GM18909 (cell line): ENCODE results near the gene ARMH3.

Source experiments
- ATAC-seq: cut with Tn5 transposase; IDR thresholded peaks from one replicate; pipeline ENCODE4 v1.9.1; 2021; ENCODE audit warnings: mild to moderate bottlenecking; ENCODE audit not compliant: unreplicated experiment, poor library complexity

Gene ARMH3

DNA sequence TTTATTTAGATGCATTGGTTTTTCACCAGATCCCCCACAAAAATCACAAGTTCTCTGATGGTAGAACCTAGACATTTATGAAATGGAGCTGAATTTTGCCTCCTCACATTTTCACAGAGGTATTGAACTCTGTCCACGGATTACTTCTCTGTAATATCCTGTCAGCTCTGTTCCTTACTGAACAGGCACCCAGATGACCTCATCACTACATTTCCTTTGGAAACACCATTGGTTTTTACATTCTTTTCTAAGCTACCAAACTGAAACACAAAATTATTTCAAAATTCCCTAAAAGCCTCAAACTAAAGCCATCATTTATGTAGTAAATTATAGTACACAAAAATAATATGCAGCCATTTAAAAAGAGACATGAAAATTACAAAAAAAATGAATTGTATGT is 114.1 kb downstream of the ARMH3 start:
- ATAC-seq = no peak

DNA sequence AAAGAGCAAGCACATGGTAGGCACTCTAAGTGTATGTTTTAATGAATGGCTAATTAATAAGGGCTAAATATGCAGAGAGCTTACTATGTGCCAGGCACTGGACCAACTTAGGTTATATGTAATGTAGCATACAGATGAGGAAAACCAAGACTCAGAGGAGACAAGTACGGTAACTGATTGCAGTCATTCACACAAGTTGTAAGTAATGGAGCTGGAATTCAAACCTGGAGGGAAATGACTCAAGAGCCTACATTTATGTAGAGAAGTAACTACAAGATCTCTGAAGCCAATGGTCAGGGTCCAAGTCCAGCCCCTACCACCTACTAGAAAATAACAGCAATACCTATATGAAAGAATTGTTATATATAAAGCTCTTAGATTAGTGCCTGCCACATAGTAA is 115.1 kb downstream of the ARMH3 start:
- ATAC-seq = no peak

DNA sequence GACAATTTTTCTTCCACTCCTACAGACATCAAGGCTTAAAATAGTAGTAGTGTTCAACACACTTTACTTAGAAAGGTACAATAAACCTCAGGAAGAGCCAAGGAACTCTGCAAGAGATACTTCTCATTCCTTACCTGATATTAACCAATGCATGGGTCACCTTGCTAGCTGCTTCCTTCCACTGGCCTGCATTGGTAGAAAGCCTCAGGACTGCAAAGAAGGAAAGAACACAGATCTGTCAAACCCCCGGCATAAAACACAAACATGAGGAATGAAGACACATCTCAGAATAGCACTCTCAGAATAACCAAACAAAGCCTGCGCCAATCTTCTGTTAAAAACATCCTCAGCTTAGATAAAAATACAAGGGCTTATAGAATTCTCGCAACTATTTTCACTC is 116.2 kb downstream of the ARMH3 start:
- no peak for ATAC-seq

DNA sequence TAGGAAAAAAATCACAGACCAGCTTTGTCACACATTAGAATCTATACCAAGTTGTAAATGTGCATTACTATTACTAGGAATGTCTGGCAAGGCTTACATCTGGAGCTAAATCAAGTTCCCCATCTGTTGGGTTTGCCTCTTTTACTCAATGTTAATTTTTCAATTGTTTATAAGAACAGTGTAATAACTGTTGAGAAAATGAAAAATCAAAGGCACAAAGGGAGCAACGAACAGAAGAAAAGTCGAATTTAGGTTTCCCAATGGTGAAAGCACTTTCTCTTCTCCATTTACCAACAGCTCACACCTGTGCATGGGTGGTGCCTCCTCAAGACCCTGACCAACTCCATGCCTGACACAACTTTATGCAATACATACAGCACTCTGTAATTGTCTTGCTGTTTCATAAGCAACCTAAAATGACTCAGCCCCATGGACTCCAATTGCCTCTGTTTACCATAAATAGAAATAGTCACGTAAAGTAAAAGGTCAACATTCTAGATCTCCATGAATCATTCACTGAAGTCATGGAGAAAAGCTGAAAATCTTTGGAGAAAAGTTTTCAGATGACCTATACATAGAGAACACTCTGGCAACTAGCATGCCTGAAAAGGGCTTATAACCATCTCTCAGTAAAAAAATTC is 116.8 kb downstream of the ARMH3 start:
- no peak for ATAC-seq

DNA sequence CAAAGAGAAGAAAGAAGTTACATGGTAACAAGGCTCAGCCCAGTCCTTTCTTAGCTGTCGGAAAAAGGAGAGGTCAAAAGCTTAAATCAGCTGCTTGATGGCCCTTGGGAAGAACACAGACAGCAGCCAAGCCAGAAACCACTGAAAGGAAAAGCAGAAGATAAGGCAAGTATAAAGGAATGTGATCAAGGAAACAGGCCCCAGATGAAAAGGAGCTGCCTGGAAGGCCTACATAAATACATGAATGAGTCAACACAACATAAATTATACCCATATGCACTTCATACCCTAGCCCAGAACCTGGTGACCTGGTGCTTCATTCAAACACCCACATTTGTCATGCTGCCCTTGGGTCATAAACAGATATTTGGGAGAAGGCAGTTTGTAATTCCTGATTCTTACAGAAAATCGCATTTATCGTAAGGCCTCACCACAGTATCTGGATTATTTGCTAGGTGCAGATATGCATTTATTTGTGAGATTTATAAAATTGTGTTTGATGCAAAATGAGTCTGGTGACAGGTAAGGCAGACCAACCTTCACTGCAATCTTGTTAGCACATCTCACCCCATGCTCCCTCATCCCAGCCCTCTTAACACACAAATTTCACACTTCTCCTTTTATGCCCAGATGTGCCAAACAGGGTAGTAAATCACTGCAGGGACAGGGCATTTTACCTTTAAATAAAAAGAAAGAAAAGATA is 117.5 kb downstream of the ARMH3 start:
- no peak for ATAC-seq

DNA sequence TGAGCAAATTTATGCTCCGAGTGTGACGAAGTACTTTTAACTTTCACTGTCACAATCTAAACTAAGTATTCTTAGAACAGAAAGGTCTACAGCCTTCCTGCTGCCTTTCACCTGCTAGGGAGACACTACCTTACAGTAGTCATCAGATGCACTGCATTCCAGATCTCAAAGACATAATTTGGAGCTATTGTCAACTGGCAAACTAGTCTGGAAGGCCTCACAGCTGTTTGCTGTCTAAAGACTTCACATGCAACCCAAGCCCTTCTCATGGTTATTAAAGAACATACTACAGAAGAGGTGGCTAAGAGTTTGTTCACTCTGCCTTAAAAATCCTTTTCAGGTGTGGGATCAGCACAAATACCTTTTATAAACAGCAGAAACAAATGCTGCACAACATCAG is 120.5 kb downstream of the ARMH3 start:
- no peak for ATAC-seq

DNA sequence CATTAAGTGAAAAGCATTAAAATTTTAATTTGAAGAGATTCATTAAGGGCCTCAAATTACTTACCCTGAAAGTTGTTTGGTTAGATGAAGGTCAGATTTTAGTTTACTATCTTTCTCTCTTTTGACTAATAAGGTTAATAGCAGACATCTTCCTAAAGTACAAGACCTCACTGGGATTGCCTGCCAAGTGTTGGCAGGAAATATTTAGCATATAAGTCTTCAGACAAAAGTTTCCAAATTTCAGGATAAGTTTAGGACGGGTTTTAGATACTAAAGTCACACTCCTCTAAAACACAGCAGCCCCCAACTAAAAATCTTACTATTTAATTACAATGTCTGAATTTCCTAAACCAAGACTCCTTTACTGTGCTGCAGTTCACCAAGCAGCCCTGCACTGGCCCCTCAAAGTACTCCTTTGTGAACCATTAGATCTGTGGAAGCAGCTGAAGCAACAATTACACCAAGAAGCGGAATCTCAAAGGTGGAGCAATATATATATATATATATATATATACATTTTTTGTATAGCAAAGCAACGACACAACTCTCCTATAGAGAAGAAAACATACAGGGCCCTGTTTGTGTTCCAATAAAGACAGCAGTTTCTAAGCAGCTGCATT is 121.2 kb downstream of the ARMH3 start:
- no peak for ATAC-seq

DNA sequence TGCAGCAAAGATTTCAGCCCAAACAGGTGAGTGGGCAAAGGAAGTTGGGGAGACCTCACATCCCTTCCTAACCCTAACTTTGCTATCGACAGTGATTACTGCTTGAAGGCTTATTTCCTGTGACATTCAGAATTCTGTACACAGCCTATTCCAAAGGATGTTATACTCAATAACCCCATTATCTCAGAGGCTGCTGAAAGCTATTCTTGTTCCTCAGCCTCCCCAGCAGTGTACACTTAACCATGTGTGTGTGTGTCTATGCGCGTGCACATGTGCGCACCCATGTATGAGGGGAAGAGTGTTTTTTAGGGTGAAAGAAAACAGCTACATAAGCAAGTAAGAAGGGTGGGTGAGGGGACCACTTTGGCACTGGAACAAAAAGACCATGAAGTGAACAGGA is 122.0 kb downstream of the ARMH3 start:
- no peak for ATAC-seq

DNA sequence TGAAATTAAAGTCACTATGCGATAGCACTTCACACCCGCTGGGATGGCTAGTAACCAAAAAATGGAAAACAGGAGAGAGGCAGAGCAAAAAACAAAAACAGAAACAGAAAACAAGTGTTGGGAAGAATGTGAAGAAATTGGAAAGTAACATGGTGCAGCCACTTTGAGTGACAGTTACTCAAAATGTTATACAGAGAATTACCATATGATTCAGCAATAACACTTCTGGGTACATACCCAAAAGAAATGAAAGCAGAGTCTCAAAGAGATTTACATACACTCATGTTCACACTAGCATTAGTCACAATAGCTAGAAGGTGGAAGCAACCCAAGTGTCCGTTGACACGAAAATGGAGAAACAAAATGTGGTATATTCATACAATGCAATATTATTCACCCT is 123.8 kb downstream of the ARMH3 start:
- no peak for ATAC-seq

DNA sequence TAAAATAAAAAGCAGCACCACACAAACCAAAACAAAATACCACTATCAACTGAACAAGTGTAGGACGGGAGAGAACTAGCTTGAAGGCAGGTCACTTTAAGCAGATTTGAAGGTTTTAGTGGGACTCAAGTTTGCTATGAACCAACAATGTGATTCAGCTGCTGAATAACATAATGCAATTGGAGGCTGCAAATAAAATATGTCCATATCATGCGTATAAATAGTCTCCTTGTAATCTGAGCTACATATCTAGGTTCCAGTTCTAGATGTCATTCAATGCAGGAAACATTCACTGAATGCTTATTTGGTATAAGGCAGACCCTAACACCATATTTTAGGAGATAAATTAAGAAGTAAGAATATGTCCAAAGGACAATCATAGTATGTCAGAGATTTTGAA is 130.9 kb downstream of the ARMH3 start:
- ATAC-seq = no peak

DNA sequence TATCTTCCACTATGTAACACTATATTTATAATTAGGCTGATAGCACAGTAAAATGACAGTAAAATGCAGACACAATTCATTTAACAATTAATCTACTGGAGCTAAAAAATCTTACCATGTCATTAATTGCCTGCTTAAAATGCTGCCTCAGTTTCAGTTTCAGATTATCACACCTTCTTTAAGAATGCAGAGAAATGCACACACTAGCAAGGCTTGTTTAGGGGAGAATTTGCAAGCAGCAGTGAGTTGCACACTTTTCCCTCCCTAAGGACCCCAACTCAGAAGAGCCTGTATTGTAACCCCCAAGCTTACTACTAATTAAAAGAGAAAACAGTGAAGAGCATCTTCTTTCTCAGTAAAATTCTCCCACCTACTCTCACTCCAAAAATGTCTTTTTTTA is 132.7 kb downstream of the ARMH3 start:
- ATAC-seq = no peak

DNA sequence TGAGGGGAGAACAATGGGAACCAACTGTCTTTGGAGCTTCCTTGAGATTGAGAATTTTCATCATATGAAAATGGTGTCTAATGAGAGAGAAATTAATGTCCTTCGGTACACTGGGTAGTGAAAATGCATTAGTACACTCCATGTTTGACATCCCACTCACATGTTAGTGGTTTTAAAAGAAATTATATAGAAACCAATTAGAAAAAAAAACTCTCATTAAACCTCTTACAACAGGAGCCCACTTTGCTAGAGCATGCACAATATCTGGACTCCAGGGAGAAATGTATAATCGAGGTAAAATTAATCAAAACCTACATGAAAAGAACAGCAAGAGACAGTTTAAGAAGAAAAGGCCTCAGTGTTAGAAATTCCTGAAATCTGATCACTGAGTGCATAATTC is 133.1 kb downstream of the ARMH3 start:
- ATAC-seq = no peak

DNA sequence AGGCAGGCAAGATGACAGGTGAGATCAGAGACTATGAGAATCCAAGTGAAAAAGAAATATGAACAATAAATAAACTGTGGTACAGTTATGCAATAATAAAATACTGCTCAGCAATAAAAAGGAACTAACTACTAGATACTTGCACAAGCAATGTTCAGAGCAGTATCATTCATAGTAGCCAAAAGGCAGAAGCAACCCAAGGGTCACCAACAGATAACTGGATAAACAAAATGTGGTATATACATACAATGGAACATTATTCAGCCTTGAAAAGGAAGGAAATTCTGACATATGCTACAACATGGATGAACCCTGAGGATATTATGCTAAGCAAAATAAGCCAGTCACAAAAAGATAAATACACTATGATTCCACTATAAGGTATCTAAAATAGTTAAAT is 135.4 kb downstream of the ARMH3 start:
- ATAC-seq = no peak

DNA sequence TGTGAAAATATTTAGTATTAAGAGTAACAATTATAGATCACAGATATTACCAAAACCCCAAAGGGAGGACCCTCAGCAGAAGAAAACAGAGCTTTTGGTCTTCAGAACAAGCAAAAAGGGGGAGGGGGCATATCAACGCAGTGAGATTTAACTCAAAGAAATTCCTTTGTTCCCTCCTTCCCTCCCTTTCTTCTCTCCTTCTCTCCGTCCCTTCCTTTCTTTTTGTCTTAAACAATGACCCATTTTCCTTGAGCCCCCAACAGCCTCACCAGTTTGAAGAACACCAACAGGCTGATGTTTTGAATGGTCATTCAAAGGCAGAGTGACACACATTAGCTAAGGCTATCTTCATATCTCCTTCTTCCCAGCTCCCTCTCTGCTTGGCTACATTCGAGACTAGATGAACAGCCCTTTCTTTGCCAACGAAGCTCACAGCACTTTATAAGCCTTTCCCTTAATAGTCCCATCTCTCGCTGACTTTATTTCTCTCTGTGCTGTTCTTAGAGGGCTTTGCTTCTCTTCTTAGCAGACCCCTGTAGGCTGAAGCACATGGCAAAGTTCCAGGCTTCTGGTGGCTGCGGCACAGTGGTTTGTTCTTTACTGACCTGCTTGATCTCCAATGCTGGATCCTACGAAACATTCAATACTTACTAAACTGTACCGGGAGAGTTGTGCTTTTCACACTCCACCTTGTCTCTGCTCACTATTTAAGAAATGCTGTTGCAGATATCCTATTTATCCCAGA is 136.8 kb downstream of the ARMH3 start:
- no peak for ATAC-seq

DNA sequence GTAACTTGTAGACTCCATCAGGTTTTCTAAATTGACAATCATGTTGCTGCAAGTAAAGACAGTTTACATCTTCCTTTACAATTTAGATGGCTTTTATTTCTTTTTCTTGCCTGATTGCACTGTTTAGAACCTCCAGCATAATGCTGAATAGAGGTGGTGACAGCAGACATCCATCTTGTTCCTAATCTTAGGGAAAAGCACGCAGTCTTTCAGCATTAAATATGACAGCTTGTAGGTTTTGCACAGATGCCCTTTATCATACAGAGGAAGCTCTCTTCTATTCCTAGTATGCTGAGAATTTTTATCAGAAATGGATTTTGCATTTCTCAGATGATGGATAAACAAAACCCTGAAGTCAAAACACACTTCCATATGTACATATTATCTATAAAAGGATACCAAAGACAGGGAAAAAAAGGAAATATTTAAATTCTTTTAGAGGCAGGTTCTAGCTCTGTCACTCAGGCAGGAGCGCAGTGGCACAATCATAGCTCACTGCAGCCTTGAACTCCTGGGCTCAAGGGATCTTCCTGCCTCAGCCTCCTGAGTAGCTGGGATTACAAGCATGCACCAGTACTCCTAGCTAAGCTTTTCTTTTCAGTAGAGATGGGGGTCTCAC is 143.3 kb downstream of the ARMH3 start:
- no peak for ATAC-seq

DNA sequence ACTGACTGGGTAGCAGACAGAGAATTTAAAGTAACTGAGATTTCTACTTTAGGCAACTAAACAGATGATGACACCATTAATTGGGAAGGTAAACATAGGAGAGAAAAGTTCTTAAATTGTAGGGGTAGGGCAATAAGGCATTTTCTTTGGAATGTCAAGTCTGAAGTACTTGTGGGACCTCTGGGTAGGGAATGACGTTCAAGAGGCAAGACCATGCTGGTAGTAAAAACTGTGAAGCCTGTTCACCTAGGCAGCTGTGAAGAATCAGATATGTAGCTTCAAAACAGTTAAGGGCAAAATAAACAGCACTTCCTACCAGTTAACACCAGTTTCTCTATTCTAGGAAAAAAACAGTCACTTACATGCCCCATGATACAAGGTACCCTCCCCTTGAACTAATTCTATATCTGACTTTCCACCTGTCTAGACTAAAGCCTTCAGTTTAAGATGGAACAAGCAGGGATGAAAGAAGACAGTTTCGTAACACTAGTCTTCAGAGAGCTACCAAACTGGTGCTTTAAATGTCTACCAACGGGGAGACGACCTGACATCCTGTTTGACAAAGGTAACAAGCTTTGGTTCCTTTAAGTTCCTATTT is 149.3 kb downstream of the ARMH3 start:
- ATAC-seq = no peak

DNA sequence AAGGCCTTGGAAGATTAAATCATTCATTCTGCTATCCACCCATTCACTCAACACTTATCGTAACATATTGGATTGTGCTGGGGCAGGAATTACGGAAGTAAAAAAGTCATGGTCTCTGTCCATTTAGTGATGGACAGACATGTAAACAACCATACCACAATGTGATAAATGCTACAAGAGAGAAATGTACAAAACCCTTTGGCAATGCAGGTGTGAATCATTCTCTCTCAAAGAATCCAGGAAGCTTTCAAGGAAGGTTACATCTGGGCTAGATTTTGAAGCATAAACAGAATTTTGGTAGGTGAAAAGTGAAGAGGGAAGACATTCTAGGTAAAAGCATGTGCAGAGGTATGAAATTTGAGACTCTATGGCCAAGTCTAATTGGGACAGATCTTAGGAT is 150.7 kb downstream of the ARMH3 start:
- ATAC-seq = no peak

DNA sequence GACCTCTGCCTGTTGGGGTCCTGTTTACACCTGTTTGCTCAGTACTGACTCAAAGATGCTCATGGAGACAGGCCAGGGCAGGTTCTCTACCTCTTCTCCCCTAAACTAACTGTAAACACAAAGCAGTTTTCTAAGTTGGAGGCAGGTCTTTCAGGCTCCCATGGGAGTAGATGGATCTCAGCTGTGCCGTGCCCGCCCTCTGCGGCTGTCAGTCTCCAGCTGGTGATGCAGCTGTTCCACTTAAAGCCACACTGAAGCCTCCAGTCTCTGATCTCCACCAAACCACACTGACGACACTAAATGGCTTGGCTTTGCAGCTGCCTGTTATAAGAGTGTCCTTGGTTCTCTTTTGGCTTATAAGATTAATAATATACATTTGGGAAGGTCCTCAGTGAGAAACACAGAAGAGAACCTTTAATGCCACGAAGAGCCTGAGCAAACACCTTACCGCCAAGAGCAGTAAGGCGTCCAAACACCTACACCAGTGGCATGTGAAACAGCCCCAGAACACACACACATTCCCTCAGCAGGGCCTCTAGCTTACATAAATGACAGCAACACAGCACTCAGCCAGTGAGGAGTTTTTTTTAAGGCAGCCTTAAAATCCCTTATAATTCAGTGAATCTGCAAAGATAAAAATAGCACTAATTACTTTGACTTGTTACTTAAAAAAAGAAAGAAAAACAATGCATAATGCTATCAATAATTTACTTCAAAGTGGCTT is 152.0 kb downstream of the ARMH3 start:
- ATAC-seq = peak; percentile 79

DNA sequence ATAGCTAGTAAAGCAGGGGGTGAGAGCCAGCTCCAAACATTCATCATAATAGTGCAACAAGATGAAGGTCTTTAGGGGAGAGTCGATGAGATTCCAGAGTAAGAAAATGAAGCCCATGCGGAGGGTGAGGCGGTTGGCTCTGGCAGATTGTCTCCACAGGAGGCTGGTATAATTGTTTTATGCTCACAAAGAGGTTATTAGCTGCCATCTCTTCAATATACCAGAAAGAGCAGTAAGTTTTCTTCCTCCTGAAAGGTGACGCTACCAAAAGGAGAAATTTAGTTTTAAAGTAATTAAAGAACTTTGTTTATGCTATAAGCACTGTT is 153.2 kb downstream of the ARMH3 start:
- no peak for ATAC-seq
